Ramos (cell line): ENCODE results near the gene ITGBL1.
"Not testable (repeated sequence)": the region's sequence is repeated elsewhere in the genome, so short reads cannot be mapped to it uniquely, and the experiment has no call there.

Experiments used
- in situ Hi-C: fragments of 300-500 bp; cut with MboI; formaldehyde crosslinking; loops from one replicate; pipeline ENCODE4 v1.14.3; 2022; ENCODE audit warnings: low sequenced_read_pairs; ENCODE audit not compliant: unreplicated experiment

ITGBL1 gene

GRCh38 chr13:101511161-101511560 lies 58.7 kb downstream of the ITGBL1 start:
- in situ Hi-C loops, result no loop called here

DNA sequence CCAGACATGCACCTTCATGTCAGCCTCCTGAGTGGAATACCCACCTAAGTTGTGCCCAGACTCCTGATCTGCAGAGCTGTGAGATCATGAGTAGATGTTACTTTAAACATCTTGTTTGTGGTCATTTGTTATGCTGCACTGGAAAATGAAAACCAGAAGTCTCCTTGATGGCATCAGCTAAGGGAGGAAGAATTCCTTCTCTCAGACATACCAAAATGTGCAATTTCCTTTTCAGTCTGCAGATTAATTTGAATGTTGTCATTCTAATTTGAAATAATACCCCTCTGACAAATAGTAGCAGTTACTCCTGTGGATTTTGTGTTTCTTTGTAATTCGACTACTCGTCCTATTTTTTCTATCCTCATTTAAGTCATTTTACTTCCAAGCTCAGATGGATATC lies 59.3 kb downstream of the ITGBL1 start:
- in situ Hi-C loops, result no loop called here

DNA sequence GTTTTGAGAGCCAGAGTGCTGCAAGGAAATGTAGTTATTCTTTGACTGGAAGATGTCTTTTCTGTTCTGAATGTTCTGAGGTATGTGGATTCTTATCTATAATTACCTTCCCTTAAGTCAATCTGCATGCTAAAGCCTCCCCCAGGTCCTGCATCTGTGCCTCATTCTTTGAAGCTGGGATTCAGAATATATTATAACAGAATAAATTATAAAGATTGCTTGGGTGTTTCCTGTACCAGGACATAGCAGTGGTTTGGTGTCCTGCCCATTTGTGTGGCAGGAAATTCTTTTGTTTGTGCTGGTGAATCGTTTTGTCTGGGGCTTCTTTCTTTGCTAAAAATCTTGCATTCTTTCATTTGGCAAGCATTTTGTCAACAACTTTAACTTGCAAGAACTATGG lies 60.2 kb downstream of the ITGBL1 start:
- in situ Hi-C loops, result no loop called here

- in situ Hi-C loops, result no loop called here
Observed at GRCh38 chr13:101514100-101514499, 61.6 kb downstream of the ITGBL1 start.

DNA sequence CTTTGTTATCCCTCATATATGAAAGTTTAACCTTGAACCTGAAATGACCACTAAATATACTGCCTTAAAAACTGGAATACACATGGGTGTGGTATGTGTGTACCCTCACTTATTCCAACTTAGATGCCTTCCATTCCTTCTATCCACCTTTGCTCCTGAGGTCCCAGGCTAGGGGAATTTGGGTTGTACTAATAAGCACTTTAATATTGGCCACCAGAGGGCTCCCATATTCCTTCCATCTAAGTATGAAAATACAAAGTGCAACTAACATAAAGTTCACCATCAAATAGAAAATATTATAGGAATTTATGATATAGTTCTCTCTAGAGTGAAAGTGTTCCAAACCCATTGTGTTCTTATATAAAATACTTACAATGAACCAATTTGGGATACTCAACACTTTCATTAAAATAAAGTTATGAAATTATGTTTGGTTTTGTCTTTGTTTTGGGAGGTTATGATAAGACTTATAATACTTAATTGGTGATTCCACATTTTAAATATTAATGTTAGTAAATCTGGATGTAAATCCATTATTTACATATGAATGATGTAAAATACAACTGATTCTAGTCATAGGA lies 62.3 kb downstream of the ITGBL1 start:
- in situ Hi-C loops, result no loop called here

DNA sequence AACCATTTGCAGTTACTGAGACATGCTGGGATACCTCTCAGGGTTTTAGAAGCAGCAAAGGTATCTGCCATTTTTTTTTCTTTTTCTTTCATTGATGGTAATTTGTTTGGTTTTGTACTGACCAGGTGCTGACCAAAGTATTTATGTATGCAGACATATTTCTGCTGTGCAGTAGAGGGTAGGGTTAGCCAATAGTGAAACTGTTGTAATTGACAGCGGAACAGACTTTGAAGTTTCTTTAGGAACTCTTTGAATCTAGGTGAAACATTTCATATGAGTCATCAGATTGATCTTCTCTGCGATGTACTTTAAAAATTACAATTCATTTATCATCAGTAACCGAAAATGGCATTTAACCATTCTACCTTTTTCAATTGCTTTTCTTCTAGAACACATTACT lies 63.0 kb downstream of the ITGBL1 start:
- in situ Hi-C loops, result no loop called here

- in situ Hi-C loops, result no loop called here
Observed at GRCh38 chr13:101516262-101516661, 63.8 kb downstream of the ITGBL1 start.

DNA sequence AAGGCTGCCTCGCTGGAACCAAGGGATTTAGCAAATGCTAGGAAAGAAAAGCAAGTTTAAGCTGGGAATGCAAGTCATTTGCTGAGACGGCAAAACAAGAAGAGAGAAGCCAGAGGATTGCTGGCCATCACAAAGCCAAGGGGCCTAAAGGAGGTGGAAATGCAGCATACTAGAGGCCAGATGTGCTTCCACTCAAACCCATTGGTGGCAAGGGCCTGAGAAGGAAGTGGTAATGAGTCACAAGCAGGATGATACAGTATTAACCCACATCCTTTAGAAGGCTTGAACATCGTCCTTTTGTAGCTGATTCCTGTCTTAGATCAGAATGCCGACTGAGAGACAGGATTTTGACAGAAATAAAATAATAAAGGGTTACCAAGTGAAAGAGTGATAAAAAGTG lies 68.2 kb downstream of the ITGBL1 start:
- in situ Hi-C loops, result no loop called here

DNA sequence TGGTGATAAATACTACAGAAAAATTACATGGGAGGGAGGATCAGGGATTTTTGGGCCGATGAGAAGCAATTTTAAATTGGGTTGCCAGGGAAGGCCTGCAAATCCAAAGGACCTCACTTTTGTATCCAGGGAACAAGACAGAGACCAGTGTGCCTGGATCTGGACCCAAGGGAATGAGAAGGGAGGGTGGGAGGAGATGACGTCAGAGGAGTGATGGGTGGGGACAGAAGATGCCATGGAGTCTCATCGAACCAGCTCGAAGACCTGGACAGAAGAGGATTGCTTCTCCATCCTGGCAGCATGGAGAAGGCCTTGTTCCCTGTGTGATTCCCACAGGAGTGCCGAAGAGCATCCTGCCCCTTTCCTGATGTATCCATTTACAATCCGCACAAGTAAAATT lies 68.9 kb downstream of the ITGBL1 start:
- in situ Hi-C loops, result no loop called here

DNA sequence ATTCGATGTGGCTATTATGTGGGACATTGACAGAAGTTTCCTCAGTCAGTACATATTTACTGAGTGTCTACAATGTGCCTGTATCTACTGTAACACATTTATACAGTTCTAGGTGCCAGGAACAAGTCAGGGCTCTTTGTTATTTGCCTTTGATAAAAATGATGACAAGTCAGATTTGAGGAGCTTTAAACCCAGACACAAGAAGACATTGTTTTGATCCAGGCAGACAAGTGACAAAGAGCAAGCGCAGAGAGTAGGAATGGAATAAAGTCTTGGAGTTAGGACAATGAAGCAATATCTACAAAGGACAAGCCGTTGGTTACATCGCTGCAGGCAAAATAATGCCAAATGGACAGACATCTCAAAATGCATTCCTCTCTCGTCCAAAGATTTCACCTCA lies 70.1 kb downstream of the ITGBL1 start:
- in situ Hi-C loops, result no loop called here

GRCh38 chr13:101523154-101524131 lies 71.0 kb downstream of the ITGBL1 start:
- in situ Hi-C loops, result no loop called here

DNA sequence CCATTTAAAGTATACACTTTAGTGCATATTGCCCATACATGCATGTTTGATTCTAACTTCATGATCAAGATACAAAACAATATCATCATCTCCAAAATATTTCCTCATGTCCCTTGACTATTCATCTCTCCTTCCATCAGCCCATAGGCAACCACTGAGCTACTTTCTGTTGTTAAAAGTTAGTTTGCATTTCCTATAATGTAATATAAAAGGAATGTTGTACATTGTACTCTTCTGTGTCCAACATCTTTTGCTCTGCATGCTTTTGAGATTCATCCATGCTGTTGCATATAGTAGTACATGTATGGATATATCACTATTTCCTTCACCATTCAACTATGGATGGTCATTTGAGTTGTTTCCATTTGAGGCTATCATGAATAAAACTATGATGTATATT lies 74.7 kb downstream of the ITGBL1 start:
- in situ Hi-C loops, result no loop called here

GRCh38 chr13:101529422-101529821 lies 76.9 kb downstream of the ITGBL1 start:
- in situ Hi-C loops, result no loop called here

DNA sequence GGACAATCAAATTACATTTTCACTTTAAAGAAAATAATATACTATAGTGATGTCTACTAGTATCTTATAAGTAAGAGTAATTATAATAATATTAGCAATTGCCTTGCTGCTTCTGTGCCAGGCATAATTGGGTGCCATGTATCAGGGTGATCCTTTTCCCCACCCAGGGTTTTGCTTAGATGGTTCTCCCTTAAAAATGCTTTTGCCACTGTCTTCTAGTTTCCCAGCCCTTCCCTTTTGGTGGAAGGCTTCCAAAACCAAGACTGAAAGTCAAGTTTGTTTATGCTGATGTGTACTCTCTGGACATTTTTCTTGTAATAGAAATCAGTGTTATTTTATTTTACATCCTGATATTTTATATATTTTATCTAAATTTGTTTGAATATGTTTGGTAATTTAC lies 77.8 kb downstream of the ITGBL1 start:
- in situ Hi-C loops, result no loop called here

GRCh38 chr13:101535192-101535746 lies 82.8 kb downstream of the ITGBL1 start:
- in situ Hi-C loops, result no loop called here

DNA sequence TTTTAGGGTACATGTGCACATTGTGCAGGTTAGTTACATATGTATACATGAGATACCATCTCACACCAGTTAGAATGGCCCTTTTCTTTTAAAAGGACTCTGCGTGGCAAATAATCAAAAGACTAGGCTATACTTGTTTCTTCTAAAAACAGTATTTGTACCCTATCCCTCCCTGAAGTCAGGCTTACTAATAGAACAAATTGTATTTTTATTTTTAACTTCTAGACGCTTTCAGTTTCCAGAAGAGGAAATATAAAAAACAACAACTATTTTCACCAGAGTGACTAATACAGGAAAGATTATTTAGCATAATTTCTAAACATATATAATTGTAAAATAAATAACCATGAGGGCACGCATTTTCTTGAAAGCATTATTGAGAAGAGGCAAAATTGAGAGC lies 83.6 kb downstream of the ITGBL1 start:
- in situ Hi-C loops, result no loop called here

- in situ Hi-C loops, result not testable (repeated sequence)
Observed at GRCh38 chr13:101544544-101544943, 92.1 kb downstream of the ITGBL1 start.

DNA sequence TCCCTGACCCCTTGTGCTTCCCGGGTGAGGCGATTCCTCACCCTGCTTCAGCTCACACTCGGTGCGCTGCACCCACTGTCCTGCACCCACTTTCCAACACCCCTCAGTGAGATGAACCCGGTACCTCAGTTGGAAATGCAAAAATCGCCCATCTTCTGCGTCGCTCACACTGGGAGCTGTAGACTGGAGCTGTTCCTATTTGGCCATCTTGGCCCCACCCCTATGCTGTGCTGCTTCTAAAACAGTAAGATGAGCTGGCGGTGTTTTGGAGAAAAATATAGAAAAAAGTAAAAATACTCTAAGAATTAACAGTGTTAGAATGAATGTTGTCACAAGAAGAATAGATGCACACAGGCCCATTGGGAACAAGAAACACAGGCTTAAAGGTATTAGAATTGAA lies 92.5 kb downstream of the ITGBL1 start:
- in situ Hi-C loops, result no loop called here

DNA sequence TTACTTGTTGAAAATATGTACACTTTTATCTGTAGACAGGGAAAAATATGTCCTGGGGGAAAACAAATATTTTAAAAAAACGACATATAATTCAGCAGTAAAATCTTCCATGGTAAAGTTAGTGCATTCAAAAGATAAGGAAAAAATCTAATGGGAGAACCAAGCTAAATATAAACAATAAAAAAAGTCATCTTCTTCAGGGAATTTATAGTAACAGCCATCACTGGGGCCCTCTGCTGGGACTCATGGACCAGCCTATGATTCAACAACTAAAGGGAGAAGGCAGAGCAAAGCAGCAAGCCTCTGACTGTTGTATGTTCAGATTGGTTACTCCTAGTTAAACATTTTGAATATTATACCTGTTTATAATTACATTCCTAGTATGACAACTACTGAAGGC lies 93.0 kb downstream of the ITGBL1 start:
- in situ Hi-C loops, result no loop called here

GRCh38 chr13:101552286-101552685 lies 99.8 kb downstream of the ITGBL1 start:
- in situ Hi-C loops, result no loop called here

DNA sequence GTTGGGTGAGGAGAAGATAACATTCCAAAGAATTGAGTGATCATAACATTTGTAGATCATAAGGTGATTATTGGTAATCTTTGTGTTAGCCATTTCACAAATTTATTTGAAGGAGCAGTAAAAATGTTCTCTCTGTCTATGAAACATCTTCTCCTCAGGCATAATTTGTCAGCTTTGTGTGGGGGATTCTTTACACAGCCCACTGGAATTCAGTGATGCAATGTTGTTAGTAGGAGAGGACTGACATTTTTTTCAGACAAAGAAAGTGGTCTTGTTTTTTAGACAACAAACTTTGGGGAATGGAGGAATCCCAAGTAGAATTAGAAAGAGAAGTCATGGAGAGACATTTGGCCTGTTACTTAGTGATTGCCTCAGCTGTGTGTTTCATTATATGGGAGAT lies 100.3 kb downstream of the ITGBL1 start:
- in situ Hi-C loops, result no loop called here
